ENCODE measurements around the gene FOXP4.

The FOXP4 gene

DNA sequence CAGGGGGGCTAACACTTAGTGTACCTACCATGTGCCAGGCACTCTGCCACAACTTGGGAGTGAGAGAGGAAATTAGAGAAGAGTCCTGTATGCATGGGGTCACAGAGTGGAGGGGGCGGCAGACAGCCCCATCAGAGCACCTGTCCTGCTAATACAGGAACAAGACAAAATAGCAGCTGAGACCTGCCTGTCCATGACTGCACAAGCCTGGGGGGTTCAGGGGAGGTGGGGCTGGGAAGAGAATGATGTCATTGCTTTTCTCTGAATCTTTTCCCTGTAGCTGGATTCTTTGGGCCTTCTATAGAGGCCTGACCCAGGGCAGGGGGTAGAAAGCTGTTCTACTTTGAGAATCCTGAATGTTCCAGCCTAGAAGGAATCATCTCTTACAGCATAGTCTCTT, 37.4 kb downstream of the FOXP4 start:
- no peak for DNase-seq (ENCODE audit: low spot score)

DNA sequence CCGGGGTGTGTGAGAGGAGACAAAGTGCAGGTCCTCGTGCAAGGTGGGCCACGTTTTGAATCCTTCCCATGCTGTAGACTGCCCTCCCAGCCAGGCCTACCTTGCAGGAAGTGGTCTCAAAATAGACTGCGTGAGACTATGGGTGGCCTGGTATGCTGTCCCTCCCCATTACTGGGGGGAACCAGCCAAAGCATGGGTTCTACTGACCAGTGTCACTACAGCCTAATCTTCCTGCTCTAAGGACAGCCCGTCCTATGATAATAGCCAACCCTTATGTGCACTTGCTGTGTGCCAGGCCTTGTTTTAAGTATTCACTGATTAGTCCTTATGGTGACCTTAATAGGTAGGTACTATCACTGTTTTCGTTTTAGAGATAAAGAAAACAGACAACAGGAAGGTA, 38.0 kb downstream of the FOXP4 start:
- DNase-seq (ENCODE audit: low spot score) = no peak

DNA sequence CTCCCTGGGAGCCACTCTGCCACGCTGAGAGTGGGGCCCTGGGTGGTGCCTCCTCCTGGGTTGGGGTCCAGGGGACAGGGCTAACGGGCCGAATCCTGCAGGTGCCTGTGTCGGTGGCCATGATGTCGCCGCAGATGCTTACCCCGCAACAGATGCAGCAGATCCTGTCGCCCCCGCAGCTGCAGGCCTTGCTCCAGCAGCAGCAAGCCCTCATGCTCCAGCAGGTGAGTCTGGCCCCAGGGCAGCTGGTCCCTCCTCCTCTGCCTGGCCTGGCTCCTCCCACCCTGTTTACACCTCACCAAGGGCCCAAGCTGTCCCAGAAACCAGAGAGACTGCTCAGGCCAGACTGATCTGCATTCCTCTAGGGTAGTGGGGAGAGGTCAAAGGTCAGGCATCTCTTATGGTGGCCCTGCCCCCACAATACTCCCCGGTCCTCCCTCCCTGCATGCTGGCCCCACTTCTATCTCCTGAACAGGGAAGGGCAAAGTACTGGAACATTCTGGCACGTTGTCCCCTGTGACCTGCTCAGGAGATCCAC, 38.6 kb downstream of the FOXP4 start:
- peak; percentile 70 for DNase-seq (ENCODE audit: low spot score)

DNA sequence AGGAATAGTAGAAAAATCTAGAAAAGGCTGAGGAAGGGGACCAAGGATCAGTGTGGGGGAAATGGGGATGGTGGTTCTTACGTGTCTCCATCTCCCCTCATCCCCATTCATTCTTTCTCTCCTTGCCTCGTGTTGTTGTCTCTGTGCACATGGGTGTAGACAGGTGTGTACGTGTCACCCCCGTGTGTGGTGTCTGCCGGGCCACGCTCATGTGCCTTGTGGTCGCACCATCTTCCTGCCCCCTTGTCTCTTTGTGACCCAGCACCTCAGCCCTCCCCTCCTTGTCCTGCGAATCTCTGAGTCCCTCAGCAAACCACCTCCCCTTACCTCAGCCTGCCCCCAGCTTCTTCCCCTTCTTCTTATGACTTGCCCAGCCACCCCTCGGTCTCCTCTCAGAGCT, 39.4 kb downstream of the FOXP4 start:
- DNase-seq (ENCODE audit: low spot score) = no peak

DNA sequence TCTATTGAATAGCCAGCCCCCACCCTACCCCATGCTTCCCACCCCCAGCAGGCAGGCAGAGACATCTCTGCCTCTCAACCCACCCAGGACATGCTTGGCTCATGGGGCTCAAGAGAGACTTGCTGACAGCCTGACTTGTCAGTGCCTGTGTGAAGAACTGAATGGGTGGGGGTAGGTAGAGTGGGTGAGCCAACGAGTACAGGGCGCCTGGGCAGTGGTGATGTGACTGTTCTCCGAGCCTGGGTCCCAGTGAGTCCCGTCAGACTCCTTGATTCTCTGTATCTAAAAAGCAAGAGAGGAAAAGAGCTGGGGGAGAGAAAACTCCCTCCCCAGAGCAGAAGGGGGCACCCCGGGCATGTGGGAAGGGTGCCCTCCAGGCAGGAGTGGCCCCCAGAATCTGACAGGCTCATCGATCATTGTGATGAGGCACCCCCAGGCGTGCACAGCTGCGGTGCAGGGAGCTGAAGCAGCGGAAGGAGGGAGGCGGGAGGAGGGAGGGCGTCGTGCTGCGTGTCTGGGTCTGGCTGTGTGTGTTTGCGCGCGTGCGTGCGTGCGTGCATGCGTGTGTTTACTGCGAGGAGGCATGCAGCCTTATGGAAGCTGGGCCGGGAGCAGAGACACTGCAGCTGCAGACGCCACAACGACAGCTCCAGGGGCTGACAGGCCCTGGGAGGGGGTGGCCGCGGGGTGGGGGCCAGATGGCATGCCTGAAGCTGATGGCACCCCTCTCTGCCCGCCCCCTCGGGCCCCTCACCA, 40.2 kb downstream of the FOXP4 start:
- no peak for DNase-seq (ENCODE audit: low spot score)

DNA sequence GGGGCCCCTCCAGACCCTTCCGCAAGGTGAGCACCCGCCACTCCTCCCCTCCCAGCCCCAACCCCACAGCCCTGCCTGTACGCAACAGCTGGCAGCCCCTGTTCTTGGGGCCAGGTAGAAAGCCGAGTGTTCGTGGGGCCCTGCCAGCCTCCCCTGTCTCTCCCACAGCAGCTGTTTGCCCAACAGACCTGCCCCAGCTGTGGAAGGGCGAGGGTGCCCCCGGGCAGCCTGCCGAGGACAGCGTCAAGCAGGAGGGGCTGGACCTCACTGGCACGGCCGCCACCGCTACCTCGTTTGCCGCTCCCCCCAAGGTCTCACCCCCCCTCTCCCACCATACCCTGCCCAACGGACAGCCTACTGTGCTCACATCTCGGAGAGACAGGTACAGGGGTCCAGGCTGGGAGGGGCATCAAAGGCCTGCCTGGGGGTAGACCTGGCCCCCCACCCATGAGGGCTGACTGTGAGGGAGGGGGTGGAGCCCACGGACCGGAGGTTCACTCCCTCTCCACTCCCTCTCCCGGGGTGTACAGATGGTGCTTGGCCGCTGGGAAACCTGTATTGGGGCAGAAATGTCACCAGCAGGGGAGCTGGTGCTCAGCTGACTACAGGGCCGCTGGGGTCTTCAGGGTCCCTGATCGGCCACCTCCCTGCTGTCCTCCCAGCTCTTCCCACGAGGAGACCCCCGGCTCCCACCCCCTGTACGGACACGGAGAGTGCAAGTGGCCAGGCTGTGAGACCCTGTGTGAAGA, 41.1 kb downstream of the FOXP4 start:
- no peak for DNase-seq (ENCODE audit: low spot score)

DNA sequence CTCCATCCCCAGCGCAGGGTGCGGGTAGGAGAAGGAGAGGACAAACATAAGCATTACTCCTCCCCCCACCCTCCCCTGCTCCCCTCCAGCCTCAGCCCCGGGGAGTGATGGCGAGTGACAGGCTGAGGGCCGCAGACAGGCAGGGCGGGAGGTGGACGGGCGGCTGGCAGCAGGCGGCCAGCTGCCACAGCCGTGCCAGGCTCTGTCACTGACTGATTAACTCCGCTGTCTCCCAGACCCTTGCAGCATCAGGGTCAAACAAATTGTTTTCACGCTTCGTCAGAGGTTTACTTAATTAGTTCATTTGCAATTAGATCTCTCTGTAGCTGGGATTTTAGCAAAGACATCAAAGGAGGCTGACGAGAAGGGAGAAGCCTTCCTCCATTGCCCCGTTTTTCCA, 41.9 kb downstream of the FOXP4 start:
- no peak for DNase-seq (ENCODE audit: low spot score)

DNA sequence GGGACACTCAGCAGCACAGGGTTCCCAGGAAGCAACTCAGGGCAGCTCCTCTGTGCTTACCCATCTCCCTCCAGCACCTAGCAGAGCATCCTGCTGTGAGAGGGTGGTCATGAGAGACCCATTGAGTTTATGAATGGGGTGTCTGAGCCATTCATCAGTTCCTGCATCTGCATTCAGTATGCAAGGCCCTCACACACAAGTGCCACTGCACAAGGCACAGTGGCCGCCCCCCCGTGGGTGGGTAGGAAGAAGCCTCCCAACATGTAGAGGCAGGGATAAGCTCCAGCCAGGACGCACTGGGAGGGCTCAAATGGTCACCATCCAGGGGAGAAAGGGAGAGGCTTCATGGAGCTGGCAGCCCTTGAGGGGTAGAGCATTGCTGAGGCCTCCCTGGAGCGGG, 43.0 kb downstream of the FOXP4 start:
- DNase-seq (ENCODE audit: low spot score) = no peak

DNA sequence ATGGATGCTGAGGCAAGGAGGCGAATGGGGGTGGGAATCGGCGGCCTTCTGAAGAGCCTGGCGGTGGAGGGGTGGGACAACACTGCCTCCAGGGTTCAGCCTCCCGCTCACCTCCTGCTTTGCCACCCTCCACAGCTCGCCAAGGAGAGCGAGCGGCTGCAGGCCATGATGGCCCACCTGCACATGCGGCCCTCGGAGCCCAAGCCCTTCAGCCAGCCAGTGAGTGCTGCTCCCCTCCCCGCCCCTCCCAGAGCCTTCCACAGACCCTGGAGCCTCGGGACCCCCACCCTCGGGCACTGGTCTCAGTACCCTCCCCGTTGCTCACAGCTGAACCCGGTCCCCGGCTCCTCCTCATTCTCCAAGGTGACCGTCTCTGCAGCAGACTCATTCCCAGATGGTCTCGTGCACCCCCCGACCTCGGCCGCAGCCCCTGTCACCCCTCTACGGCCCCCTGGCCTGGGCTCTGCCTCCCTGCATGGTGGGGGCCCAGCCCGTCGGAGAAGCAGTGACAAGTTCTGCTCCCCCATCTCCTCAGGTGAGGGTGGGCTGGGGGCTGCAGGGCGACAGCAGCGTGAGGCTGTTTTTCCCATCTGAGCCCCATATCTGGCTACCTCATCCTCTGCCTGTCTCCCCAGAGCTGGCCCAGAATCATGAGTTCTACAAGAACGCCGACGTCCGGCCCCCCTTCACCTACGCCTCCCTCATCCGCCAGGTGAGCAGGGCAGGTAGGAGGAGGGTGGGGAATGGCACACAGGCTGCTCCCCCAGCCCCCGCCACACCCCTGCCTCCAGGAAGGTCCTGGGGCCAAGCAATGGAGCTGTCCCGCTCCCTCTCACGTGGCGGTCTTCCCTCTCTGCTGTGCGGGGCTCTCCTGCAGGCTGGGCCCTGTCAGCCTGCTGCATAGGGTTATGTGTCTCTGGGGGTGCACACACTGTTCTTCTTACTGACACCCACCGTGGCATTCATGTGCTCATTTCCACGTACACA, 43.7 kb downstream of the FOXP4 start:
- DNase-seq (ENCODE audit: low spot score) = no peak

DNA sequence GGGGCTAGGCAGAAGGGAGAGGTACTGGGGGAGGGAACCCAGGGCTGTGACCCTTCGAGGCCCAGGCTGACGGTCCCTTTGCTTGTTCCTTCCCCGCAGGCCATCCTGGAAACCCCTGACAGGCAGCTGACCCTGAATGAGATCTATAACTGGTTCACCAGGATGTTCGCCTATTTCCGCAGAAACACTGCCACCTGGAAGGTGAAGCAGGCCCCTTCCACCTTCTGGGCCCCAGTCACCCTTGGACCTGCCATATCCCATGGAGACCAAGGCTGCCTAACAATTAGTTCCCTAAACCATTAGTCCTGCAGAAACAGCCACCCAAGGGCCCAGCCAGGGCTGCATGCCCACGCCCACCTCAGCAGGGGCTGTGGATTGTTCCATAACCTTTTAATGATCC, 44.9 kb downstream of the FOXP4 start:
- no peak for DNase-seq (ENCODE audit: low spot score)

DNA sequence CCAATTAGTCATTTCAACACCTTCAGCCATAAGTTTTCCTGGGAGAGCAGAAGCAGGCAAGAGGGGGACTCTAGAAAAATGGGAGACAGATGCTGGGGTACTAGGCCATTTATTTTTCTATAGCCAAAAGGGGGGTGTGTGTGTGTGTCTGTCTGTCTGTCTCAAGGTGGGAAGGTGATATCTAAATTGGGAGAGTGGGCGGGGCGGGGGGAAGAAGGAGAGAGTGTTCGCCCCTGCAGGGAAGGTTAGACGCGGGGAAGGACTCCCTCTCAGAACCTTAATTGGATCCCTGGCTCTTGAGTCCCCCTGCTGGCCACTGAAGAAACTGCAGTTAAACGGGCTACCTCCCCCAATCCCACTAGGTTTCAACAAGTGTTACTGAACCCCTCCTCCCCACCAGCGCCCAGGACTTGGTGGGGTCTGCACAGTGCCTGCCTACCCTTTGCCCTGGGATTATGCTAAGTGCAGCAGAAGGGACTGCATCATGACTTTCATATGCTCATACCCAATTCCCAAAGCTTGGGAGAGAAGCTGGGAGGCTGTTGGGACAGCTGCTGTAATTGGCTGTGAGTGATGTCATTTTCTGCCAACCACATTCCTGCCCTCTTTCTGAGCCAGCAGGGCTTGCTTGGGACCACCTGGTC, 45.8 kb downstream of the FOXP4 start:
- DNase-seq (ENCODE audit: low spot score) = peak; percentile 87

DNA sequence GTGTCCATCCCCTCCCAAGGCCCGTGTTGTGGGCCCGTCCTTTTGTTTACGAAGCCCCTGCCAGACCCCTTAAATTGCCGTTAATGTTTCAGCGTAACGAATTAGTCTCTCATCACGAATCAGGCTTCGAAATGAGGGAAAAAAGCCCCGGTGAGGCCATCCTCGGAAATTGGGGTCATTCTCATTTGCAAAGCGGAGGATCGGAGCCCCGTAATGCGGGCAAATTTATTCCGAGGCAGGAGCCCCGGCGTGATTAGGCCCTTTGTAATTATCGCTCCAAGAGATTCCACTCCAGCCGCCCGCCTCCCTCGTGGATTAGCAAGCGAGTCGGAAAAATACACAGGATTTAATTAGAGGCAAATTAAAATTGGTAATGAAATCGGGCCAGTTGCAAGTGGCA, 47.2 kb downstream of the FOXP4 start:
- no peak for DNase-seq (ENCODE audit: low spot score)

DNA sequence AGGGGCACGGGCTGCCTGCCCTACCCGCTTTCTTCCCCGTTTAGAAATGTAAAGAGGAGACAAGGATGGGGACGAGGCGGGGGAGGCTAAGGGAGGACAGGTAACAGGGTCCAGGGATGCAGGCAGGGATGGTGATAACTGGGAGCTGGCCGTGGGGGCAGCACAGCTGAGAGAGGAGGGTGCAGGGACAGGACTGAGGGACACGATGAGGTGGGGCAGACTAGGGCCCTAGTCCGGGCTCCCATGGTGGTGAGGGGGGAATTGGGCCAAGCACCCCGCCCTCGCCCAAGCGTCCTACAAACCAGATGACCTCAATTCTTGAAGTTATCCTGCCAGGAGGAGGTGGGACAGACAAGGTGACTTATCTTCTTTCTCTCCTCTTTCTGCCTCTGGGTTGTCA, 47.7 kb downstream of the FOXP4 start:
- no peak for DNase-seq (ENCODE audit: low spot score)

DNA sequence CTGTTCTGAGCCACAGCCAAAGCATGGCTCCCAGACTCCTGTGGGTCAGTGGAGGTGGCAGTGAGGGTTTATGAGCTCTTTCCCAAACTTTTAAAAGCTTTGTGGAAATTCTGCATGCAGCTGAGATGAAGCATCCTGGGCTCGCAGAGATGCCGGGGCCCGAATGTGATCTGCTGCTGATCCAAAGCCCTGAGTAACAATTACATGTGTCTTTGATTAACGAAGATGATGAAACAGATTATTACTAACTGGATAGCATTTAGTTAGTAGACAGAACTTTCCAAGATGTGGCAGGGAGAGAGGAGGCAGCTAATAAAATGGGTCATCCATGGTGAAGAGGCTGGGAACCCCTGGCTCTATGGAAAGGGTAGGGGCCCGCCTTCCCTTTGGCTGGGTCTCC, 48.1 kb downstream of the FOXP4 start:
- DNase-seq (ENCODE audit: low spot score) = no peak

DNA sequence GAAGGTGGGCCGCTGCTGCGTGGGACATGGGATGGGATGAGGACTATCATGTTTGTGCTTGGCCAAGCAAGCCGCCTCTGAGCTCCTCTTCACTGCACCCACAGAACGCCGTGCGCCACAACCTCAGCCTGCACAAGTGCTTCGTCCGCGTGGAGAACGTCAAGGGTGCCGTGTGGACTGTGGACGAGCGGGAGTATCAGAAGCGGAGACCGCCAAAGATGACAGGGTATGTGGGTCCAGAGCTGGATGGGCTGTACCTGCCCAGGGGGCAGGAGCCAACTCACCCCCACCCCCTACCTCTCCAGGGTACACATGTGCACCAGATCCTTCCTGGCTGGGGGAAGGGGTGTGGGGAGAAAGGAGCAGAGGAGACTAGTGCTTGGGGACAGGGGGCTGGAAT, 48.6 kb downstream of the FOXP4 start:
- no peak for DNase-seq (ENCODE audit: low spot score)

DNA sequence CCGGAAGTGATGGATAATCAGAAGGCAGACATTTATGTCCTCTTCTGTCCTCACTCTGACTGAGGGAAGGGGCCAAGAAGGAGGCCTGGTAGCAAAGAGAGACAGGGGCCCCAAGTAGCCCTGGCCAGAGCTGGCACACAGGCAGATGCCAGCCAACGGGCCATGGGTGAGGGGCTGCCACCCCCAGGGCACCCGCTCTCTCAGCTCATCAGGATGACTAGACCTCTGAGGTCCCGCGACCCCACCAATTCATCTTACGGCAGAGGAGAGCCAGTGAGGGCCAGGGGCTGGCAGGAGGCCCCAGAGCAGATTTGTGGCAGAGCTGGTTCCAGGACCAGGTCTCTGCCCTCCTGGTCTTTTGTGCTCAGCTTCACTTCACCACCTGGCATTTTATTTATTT, 49.0 kb downstream of the FOXP4 start:
- no peak for DNase-seq (ENCODE audit: low spot score)

DNA sequence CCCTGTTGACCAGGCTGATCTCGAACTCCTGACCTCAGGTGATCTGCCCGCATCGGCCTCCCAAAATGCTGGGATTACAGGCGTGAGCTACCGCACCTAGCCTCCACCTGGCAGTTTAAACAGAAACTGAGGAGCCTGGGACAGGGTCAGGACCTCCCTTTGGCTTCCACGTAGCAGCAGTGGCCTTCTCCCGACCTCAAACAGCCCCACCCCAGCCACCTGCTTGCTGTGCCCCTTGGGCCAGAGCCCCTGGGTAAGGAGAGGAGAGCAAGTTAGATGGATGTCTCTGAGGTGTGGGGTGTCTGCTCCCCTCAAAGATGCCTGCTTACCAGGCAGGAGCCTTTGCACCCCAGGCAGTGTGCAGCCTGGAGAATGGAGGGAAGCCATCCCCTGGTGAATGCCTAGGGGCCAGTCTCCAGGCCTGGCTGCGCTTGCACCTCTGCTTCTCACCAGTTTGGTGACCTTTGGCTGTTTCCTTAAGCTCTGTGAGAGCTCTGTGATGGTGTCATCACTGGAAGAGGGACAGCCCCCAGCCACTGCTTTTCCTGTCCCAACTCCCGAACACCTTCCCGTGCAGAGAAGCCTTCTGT, 50.0 kb downstream of the FOXP4 start:
- DNase-seq (ENCODE audit: low spot score) = no peak

DNA sequence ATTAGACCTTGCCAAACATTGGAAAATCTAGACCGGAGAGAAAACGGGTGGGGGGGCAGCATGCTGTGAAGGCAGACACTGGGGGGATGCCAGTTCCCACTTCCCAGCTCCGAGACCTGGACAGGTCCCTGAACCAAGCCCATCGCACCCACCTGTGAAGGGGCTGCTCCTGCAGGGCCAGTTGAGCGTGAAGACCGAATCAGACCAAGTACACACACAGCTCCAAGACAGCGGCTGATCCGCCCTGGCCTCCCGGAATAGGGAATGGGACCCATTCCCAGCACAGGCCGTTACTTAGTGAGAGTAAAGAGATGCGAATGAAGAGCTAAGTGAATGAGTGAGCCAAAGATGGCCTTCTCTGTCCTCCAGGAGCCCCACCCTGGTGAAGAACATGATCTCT, 50.6 kb downstream of the FOXP4 start:
- DNase-seq (ENCODE audit: low spot score) = no peak

DNA sequence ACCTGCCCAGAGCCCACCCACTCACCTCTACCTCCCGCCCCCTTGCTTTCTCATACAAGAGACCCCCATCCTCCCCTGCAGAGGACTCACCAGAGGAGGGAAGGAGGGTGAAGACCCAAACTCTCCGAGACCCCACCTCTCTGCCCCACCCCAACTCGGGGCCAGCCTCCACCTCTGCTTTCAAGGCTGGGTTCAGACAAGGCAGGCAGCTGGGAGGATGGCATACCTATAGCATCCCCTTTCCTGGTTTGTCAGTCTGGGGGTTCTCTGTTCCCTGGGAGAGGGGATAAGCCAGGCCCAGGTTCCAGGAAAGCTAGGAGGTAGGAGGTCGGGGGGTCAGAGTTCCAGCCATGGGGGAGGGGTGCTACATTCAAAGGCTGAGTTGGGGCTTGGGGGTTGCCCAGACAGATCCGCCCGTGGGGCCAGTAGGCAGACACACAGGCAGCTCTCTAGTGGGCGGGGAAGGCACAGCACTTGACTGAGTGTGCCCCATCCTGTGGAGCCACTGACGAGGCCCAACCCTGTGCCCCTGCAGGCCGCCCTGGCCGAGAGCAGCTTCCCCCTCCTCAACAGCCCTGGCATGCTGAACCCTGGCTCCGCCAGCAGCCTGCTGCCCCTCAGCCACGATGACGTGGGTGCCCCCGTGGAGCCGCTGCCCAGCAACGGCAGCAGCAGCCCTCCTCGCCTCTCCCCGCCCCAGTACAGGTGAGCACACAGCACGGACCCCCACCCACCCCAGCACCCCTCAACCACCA, 51.2 kb downstream of the FOXP4 start:
- DNase-seq (ENCODE audit: low spot score) = no peak

DNA sequence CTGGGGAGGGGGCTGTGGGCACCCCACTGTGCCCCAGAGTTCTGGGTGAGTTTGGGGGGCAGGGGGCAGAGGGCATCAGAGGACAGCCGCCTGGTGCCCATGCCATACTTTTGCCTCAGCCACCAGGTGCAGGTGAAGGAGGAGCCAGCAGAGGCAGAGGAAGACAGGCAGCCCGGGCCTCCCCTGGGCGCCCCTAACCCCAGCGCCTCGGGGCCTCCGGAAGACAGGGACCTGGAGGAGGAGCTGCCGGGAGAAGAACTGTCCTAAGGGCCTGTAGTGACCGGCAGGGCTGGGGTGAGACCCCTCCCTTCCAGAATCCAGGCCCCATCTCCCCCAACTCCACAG, 52.5 kb downstream of the FOXP4 start:
- no peak for DNase-seq (ENCODE audit: low spot score)

Measured in iPS-NIHi11 (cell line).